Measurements from ENCODE around the gene STIM1.

Gene STIM1

GRCh38 chr11:3831378-3832239, 23.9 kb upstream of the STIM1 start:
- TF ChIP-seq CTCF (conservative IDR thresholded peaks at IDR 0.05), result no peak
- H3K27ac ChIP-seq, result no peak overlapping the region

GRCh38 chr11:3832816-3833215, 22.6 kb upstream of the STIM1 start:
- TF ChIP-seq CTCF (conservative IDR thresholded peaks at IDR 0.05), result no peak
- H3K27ac ChIP-seq, result no peak overlapping the region

- H3K27ac ChIP-seq, result no peak overlapping the region
Measured at GRCh38 chr11:3833449-3833848, 22.0 kb upstream of the STIM1 start.

GRCh38 chr11:3834349-3834663, 21.2 kb upstream of the STIM1 start:
- TF ChIP-seq CTCF (conservative IDR thresholded peaks at IDR 0.05), result no peak
- no peak overlapping the region for H3K27ac ChIP-seq

More at GRCh38 chr11:3833449-3833848, 22.0 kb upstream of the STIM1 start:
- no peak for TF ChIP-seq CTCF (conservative IDR thresholded peaks at IDR 0.05)

GRCh38 chr11:3834664-3835461, 20.6 kb upstream of the STIM1 start:
- no peak for TF ChIP-seq CTCF (conservative IDR thresholded peaks at IDR 0.05)
- H3K27ac ChIP-seq, result no peak overlapping the region

GRCh38 chr11:3835751-3836150, 19.7 kb upstream of the STIM1 start:
- TF ChIP-seq CTCF (conservative IDR thresholded peaks at IDR 0.05), result no peak
- no peak overlapping the region for H3K27ac ChIP-seq

GRCh38 chr11:3836903-3837302, 18.6 kb upstream of the STIM1 start:
- no peak for TF ChIP-seq CTCF (conservative IDR thresholded peaks at IDR 0.05)
- H3K27ac ChIP-seq, result no peak overlapping the region
